Activated naive CD4-positive, alpha-beta T cell treated with anti-CD3 and anti-CD28 coated beads, Interleukin-2, amount 50 U/mL, for 24 hours (primary cell): ENCODE data around the gene DTNA.

Experiments used
- H3K27ac Mint-ChIP-seq: one replicate; pipeline ENCODE4 v1.8.0; 2021; ENCODE audit warnings: mild to moderate bottlenecking, mixed read lengths
- H3K27me3 Mint-ChIP-seq: one replicate; pipeline ENCODE4 v1.8.0; 2021; ENCODE audit warnings: mixed read lengths
- H3K36me3 Mint-ChIP-seq: one replicate; pipeline ENCODE4 v1.8.0; 2021; ENCODE audit warnings: mixed read lengths
- H3K4me1 Mint-ChIP-seq: one replicate; pipeline ENCODE4 v1.8.0; 2021; ENCODE audit warnings: mixed read lengths
- H3K4me3 Mint-ChIP-seq: one replicate; pipeline ENCODE4 v1.8.0; 2021; ENCODE audit warnings: mild to moderate bottlenecking, mixed read lengths
- H3K9me3 Mint-ChIP-seq: one replicate; pipeline ENCODE4 v1.8.0; 2021; ENCODE audit warnings: mixed read lengths

Gene DTNA

DNA sequence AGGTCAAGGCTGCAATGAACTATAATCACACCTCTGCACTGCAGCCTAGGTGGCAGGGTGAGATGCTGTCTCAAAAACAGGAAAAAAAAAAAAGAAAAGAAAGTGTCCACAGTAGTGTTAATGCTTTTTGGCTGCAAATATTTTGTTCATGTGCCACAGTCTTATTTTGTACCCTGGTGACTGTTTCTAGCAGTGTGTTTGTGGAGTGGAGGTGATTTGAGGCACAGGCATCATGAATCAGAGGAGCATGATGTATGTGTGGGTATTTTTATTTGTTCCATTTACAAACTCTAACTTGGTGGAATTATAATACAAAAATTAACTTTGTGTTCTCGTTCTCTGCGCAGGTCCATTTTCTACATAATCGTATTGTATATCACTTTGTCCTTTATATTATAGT lies 30.6 kb downstream of the DTNA start:
- Mint-ChIP-seq H3K27me3 (peaks cover 8% of the 10 kb centered on the region), H3K27ac (no peak overlapping the region), H3K4me1 (no peaks in the 10 kb centered on the region), H3K4me3 (no peak overlapping the region), H3K36me3 (no peaks in the 10 kb centered on the region), H3K9me3 (no peaks in the 10 kb centered on the region)

DNA sequence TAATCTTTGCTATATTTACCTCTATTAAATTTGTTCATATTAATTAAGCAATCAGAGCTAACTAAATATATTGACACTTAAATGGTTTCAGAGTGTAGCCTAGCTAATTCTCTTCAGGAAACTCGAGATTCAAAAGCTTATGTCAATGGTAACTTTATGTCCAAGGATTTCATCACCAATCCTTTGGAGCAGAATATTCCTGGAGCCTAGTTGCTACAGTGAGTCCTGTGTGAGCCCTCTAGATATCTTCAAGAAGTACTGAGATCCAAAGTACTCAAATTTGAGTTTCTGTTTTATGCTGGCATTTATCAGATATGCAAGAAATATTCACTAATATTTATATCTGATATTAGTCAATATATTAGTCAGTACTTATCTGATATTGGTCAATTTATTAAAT lies 31.3 kb downstream of the DTNA start:
- Mint-ChIP-seq H3K9me3 (no peaks in the 10 kb centered on the region), H3K36me3 (no peaks in the 10 kb centered on the region), H3K27me3 (peaks cover 8% of the 10 kb centered on the region), H3K4me3 (no peak overlapping the region), H3K4me1 (no peaks in the 10 kb centered on the region), H3K27ac (no peak overlapping the region)

DNA sequence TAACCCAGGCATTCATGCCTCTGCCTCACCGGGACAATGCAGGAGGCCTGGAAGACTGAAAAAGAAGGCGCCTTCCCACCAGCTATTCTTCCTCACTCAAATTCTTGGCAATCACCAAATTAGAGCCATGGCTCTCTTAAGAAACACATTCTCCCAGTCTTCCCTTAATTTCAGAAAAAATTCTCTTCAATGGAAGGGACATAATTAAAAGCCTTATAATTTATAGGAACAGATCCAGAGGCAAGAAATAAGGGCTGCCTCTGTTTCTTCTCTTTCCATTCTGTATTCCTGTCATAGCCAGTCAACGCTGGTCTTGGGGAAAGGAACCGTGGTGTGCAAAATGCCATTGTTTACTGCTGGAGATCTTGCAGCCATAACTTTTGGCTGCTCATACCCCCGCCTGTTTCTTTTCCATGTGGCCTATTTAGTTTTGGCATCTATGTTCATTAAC lies 32.8 kb downstream of the DTNA start:
- Mint-ChIP-seq H3K27me3 (peaks cover 3% of the 10 kb centered on the region), H3K4me1 (no peaks in the 10 kb centered on the region), H3K9me3 (no peaks in the 10 kb centered on the region), H3K27ac (no peak overlapping the region), H3K4me3 (no peak overlapping the region), H3K36me3 (no peaks in the 10 kb centered on the region)

DNA sequence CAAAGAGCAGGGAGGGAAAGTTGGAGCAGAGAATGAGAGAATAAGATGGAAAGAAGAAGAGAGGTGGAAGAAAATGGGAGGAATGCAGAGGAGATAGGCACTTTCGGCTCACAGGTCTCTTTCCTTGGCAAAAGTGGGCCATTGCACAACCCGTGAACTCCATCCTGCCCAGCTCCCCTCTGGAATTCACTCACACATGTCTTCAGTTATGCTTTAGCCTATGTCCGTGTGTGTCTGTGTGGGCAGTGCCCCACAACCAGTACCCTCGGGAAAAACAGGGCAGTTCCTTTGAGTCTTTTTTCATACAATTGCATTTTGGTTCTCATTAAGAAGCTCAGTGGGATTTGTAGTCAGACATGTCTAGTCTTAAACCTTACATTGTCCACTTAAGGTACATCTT lies 34.5 kb downstream of the DTNA start:
- Mint-ChIP-seq H3K4me3 (no peak overlapping the region), H3K27ac (no peak overlapping the region), H3K36me3 (no peaks in the 10 kb centered on the region), H3K27me3 (peaks cover 6% of the 10 kb centered on the region), H3K9me3 (no peaks in the 10 kb centered on the region), H3K4me1 (no peaks in the 10 kb centered on the region)

DNA sequence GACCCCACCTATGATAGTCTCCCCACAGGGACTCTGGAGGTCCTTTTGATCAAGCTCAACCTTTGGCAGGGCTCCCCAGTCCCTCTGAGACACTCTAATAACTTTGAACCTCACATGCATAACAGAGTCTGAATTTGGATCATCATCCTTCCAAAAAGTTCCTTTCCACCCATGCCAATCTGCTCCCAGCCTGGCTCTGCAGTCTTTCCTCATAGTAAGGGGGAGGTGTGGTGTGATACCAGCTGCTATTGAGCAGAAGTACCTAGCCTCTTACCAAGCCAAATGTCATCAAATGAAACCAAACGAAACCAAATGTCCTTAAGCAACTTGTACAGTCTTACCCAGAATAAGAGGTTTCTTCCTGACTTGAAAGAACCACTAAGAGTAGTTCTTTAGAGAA lies 36.5 kb downstream of the DTNA start:
- Mint-ChIP-seq H3K4me1 (no peaks in the 10 kb centered on the region), H3K36me3 (no peaks in the 10 kb centered on the region), H3K27ac (no peak overlapping the region), H3K27me3 (peaks cover 6% of the 10 kb centered on the region), H3K4me3 (no peak overlapping the region), H3K9me3 (no peaks in the 10 kb centered on the region)

DNA sequence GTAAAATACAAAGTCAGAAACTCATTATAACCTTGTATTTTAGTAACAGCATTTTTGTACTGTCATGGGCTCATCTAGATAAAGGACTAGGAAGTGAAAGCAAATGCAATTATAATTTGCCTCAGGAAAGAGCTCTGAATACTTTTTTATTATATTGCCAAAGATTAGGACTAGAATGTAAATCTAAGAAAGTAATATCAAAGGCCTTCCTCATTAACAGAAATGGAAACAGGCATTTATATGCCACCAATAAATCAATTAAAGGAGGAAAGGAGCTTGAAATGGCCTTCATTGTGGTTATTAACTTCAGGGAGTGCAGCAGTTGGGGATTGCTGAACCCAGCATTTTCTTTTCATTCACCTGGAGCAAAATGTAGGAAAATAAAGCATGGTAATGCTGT lies 39.6 kb downstream of the DTNA start:
- no peak overlapping the region for H3K4me3 Mint-ChIP-seq
- H3K27ac Mint-ChIP-seq, result no peak overlapping the region
- peaks cover 8% of the 10 kb centered on the region for H3K27me3 Mint-ChIP-seq
- no peaks in the 10 kb centered on the region for H3K4me1 Mint-ChIP-seq
- no peaks in the 10 kb centered on the region for H3K36me3 Mint-ChIP-seq
- no peaks in the 10 kb centered on the region for H3K9me3 Mint-ChIP-seq

DNA sequence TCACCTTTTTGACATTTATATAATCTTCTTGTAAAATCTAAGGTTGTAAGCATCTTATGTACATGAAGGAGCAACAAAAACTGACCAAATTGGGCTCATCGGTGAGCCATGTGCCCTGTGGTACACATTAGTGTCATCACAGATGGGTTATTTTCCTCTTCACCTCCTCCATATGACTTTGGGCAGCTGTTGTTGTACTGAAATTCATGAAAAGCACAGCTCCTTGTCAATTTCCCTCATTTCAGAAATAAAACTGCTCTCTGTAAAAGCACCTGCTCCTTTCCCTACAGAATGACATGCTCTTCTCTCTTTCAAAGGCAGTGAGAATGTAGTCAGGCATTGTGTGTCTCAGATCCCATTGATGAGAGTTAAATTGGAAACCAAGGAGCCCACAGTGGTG lies 42.0 kb downstream of the DTNA start:
- H3K4me3 Mint-ChIP-seq, result no peak overlapping the region
- H3K4me1 Mint-ChIP-seq, result no peaks in the 10 kb centered on the region
- H3K9me3 Mint-ChIP-seq, result no peaks in the 10 kb centered on the region
- no peak overlapping the region for H3K27ac Mint-ChIP-seq
- H3K27me3 Mint-ChIP-seq, result peaks cover 10% of the 10 kb centered on the region
- no peaks in the 10 kb centered on the region for H3K36me3 Mint-ChIP-seq

DNA sequence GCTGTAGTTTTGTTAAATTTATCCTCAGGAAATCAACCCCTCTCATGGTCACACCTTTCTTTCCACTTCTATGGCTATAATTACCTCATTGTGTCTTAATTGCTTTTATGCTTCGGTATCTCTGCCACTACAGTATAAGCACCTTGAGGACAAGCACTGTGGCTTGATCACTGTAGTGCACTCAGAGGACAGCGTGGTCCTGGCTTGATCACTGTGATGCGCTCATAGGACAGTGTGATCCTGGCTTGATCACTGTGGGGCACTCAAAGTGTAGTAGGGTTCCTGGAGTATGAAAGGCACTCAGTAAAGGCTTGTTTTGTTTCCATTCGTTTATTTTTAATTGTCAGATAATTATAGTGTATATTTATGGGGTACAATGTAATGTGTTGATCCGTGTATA lies 44.2 kb downstream of the DTNA start:
- Mint-ChIP-seq H3K27ac (no peak overlapping the region), H3K36me3 (no peaks in the 10 kb centered on the region), H3K27me3 (peaks cover 7% of the 10 kb centered on the region), H3K9me3 (no peaks in the 10 kb centered on the region), H3K4me1 (no peaks in the 10 kb centered on the region), H3K4me3 (no peak overlapping the region)

DNA sequence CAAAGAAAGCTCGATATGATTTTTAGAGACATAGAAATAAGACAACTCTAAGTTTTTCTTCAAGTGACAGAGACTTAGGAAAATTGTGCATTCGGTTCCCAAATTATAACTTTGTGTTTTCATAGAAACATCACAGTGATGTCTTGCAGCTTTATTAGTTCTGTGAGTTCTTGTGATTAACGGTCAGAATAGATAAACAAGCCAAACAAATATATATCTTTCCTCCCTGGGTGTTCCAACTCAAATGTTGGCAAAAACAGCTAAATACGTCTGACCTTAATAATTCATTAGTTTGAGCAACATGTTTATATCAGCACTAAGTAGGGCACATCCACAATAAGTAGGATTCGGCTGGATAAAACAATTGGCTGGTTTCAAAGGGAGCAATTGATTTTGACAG lies 47.6 kb downstream of the DTNA start:
- no peak overlapping the region for H3K4me3 Mint-ChIP-seq

DNA sequence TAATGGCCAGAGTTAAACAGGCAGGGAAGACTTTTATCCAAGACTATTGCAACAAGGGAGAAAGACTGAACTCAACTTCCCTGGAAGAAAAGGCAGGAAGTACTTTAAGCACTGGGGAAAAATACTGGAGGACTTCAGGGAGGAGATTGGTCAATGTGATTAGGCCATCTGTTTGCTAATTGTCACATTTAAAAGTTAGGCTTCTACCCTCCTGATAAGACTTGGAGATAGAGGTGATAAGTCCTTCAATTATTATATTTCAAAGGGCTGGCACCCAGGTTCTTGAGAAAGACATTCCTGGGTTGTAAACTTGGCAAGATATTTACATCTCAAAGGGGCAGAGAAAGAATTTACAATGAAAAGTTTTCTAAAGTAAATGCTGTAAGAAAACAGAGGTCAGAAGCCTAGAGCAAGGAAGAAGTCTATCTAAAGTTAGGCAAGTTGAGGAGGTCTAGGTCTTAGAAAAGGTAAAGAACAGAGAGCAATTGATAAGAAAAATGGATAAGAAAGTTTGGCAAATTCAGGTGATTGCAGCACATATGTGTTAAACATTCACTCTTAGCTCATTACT lies 48.4 kb downstream of the DTNA start:
- Mint-ChIP-seq H3K4me1 (no peaks in the 10 kb centered on the region), H3K36me3 (no peaks in the 10 kb centered on the region), H3K27ac (no peak overlapping the region), H3K27me3 (peaks cover 17% of the 10 kb centered on the region), H3K9me3 (no peaks in the 10 kb centered on the region), H3K4me3 (no peak overlapping the region)

More for the DNA sequence above, 47.6 kb downstream of the DTNA start:
- Mint-ChIP-seq H3K9me3 (no peaks in the 10 kb centered on the region), H3K27ac (no peak overlapping the region), H3K4me1 (no peaks in the 10 kb centered on the region), H3K27me3 (peaks cover 16% of the 10 kb centered on the region), H3K36me3 (no peaks in the 10 kb centered on the region)

DNA sequence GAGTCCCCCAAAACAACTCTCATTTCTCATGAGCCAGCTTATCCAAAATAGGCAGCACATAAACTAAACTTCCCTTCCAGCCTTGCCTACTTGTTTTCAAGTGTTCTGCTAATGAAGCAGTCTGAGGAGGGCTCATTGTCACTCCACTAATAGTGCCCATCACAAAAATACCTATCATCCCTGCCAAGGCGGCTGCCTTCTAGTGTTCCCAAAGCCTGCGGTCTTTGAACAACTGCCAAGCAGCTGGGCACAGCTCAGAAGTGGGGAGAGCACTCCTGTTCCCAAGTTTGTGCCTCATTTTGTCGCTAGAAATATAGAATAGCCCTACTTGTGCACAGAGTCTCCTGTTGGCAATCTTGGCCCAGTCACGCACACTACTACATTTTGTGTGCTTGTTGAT lies 50.3 kb downstream of the DTNA start:
- H3K36me3 Mint-ChIP-seq, result no peaks in the 10 kb centered on the region
- H3K27ac Mint-ChIP-seq, result no peak overlapping the region
- H3K27me3 Mint-ChIP-seq, result peaks cover 12% of the 10 kb centered on the region
- H3K9me3 Mint-ChIP-seq, result no peaks in the 10 kb centered on the region
- H3K4me1 Mint-ChIP-seq, result no peaks in the 10 kb centered on the region
- no peak overlapping the region for H3K4me3 Mint-ChIP-seq

DNA sequence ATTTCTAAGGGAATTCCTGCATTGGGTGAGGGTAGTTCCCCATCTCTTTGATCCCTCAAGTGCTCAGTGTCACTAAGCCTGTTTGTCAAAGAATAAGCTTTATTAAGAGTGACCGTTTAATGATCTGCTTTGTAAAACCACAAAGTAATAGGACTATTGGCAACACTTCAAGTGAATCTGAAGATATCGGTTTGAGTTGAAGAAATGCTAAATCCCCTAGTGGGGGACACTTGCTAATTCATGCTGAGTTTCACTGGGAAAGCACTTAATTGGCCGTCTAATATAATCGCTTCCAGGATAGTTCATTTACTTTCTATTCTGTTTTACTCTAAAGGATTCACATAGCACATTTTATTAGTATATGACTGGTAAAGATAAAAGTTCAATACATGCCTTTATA lies 54.4 kb downstream of the DTNA start:
- Mint-ChIP-seq H3K4me1 (no peaks in the 10 kb centered on the region), H3K27ac (no peak overlapping the region), H3K36me3 (no peaks in the 10 kb centered on the region), H3K27me3 (peaks cover 12% of the 10 kb centered on the region), H3K4me3 (no peak overlapping the region), H3K9me3 (no peaks in the 10 kb centered on the region)

DNA sequence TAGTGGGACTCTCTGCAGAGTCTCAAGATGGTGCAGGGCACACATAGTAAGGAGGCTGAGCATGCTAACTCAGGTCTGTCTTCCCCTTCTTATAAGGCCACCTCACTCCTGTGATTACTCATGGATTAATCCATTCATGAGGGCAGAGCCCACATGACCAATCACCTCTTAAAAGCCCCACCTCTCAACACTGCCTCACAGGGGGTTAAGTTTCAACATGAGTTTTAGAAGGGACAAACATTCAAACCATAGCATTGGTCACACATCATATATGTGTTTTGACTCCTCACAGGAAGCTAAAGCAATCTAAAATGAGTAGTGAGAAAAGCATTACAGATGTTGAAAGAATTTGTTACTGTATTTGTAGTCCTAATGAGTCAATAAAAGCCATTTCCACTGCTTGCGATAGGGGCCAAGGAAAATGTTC lies 57.5 kb downstream of the DTNA start:
- Mint-ChIP-seq H3K27ac (no peak overlapping the region), H3K4me3 (no peak overlapping the region), H3K9me3 (no peaks in the 10 kb centered on the region), H3K27me3 (peaks cover 9% of the 10 kb centered on the region), H3K4me1 (no peaks in the 10 kb centered on the region), H3K36me3 (no peaks in the 10 kb centered on the region)

DNA sequence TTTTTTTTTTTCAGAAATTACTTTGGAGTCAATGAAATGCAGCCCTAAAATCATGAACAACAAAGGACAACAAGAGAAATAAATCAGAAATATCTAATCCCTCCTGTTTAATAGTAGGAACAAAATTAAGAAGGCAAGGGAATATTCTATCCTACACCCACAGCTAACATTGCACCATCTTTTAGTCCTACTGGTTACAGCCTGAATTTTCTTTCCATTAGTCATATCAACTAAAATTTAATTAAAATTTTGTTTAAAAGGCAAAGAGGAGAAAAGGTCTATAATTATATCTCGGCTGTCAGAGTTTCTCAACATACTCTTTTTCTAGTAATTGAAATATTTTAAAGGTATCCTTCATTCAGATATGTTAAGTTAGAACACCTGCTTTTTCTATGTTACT lies 61.9 kb downstream of the DTNA start:
- Mint-ChIP-seq H3K27me3 (peaks cover 21% of the 10 kb centered on the region), H3K27ac (no peak overlapping the region), H3K36me3 (no peaks in the 10 kb centered on the region), H3K4me3 (no peak overlapping the region), H3K9me3 (peaks cover 3% of the 10 kb centered on the region), H3K4me1 (no peaks in the 10 kb centered on the region)

DNA sequence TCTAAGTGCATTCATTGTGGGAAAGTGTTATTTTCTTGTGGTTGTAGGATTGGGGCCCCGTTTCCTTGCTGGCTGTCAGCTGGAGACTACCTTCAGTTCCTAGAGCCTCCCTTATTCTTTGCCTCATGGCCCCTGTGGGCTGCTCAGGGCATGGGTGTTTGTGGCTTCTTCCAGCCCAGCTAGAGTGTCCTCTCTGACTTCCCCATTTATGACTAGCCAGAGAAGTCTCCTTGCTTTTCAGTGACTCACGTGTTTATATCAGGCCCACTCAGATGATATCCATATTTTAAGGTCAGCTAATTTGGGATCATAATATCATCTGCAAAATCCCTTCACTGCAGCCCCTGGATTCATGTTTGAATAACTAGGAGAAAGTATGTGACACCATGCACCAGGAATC lies 62.8 kb downstream of the DTNA start:
- Mint-ChIP-seq H3K27me3 (peaks cover 24% of the 10 kb centered on the region), H3K9me3 (peaks cover 6% of the 10 kb centered on the region), H3K36me3 (no peaks in the 10 kb centered on the region), H3K4me3 (no peak overlapping the region), H3K4me1 (no peaks in the 10 kb centered on the region), H3K27ac (peak overlapping the region; percentile 10)

DNA sequence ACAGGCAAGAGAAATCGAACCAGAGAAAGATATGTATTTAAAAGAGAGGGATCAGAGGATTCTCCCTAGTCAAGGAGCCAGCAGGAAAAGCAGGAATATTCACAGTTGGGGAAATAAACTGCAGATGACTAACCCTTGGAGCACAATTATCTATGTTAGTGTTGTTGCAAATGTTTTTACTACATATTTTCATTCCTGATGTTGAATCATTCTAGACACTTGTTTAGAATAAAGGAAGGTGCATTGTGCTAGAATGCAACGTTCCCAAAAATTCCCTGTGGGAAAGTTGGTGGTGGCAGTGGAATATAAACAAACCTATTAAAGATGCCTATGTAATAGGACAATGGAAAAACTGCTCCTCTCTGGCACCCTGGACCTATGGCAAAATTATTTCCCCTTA lies 63.3 kb downstream of the DTNA start:
- H3K9me3 Mint-ChIP-seq, result peaks cover 6% of the 10 kb centered on the region

More for the DNA sequence above, 63.3 kb downstream of the DTNA start:
- Mint-ChIP-seq H3K27me3 (peaks cover 25% of the 10 kb centered on the region), H3K4me1 (no peaks in the 10 kb centered on the region), H3K4me3 (no peak overlapping the region), H3K36me3 (no peaks in the 10 kb centered on the region), H3K27ac (no peak overlapping the region)
